Liver (tissue), 9 donors: ENCODE results near the gene ELP5. TPM values are rescaled to one million over a fixed set of nuclear protein-coding genes. Genes with fewer than 3 reads are reported as not detected.

ENCODE experiments used
- DNase-seq: peaks from one replicate; pipeline ENCODE4 v3.0.0-alpha.2; 2017; ENCODE audit warnings: low spot score
- H3K27ac ChIP-seq, 2 donors: one replicate each; pipeline ENCODE4 v1.7.0; 2013; ENCODE audit warnings: inconsistent platforms in 2 of 2, low read length in 2 of 2, control low read depth in 1 of 2, low read depth in 1 of 2, mild to moderate bottlenecking in 1 of 2
- H3K27me3 ChIP-seq, 4 donors: one replicate each; pipeline versions ENCODE4 v1.6.1 to v1.7.0; 2013; ENCODE audit warnings: low read length in 3 of 4, inconsistent platforms in 1 of 4, mild to moderate bottlenecking in 1 of 4, moderate library complexity in 1 of 4; ENCODE audit not compliant: control insufficient read depth in 4 of 4, insufficient read depth in 4 of 4
- H3K36me3 ChIP-seq, 4 donors: one replicate each; pipeline versions ENCODE4 v1.6.1 to v1.7.0; 2013; ENCODE audit warnings: low read length in 3 of 4, mild to moderate bottlenecking in 3 of 4, low read depth in 1 of 4, moderate library complexity in 1 of 4; ENCODE audit not compliant: control insufficient read depth in 4 of 4, insufficient read depth in 3 of 4
- H3K4me1 ChIP-seq, 4 donors: one replicate each; pipeline versions ENCODE4 v1.6.1 to v1.7.0; 2013; ENCODE audit warnings: low read length in 3 of 4, mild to moderate bottlenecking in 3 of 4, moderate library complexity in 1 of 4; ENCODE audit not compliant: control insufficient read depth in 4 of 4, insufficient read depth in 4 of 4
- H3K4me3 ChIP-seq, 3 donors: one replicate each; pipeline versions ENCODE4 v1.6.1 to v1.7.0; 2013; ENCODE audit warnings: low read length in 3 of 3, control low read depth in 1 of 3, low read depth in 1 of 3, mild to moderate bottlenecking in 1 of 3
- H3K9ac ChIP-seq, 2 donors: one replicate each; pipeline ENCODE4 v1.7.0; 2013; ENCODE audit warnings: low read length in 2 of 2, mild to moderate bottlenecking in 2 of 2, moderate library complexity in 2 of 2, control low read depth in 1 of 2, low read depth in 1 of 2
- H3K9me3 ChIP-seq, 4 donors: one replicate each; pipeline versions ENCODE4 v1.6.1 to v1.7.0; 2013; ENCODE audit warnings: low read length in 3 of 4; ENCODE audit not compliant: control insufficient read depth in 4 of 4
- CTCF ChIP-seq: fragments of 150-350 bp; IDR thresholded peaks from 2 replicates; pipeline ENCODE4 v1.5.1; 2017; ENCODE audit warnings: improper control_type of control experiment, low read depth, low read length; ENCODE audit not compliant: missing input control
- FOXA1 ChIP-seq: IDR thresholded peaks from 2 replicates; pipeline ENCODE4 v1.6.1; 2016; ENCODE audit warnings: antibody characterized with exemption
- FOXA2 ChIP-seq: IDR thresholded peaks from 2 replicates; pipeline ENCODE4 v1.6.1; 2016; ENCODE audit warnings: antibody characterized with exemption
- GABPA ChIP-seq, 2 donors: IDR thresholded peaks in 1 of 2; conservative IDR thresholded peaks in 1 of 2; 2 replicates each; pipeline ENCODE4 v1.6.1; 2016; ENCODE audit warnings: antibody characterized with exemption in 2 of 2, mild to moderate bottlenecking in 1 of 2, moderate library complexity in 1 of 2
- HNF4A ChIP-seq, 2 donors: conservative IDR thresholded peaks; 2 replicates each; pipeline ENCODE4 v1.6.1; 2016; ENCODE audit warnings: antibody characterized with exemption in 2 of 2, mild to moderate bottlenecking in 2 of 2
- JUND ChIP-seq, 2 donors: IDR thresholded peaks; 2 replicates each; pipeline ENCODE4 v1.6.1; 2016; ENCODE audit warnings: antibody characterized with exemption in 2 of 2
- RAD21 ChIP-seq, 2 donors: IDR thresholded peaks; 2 replicates each; pipeline ENCODE4 v1.6.1; 2016; ENCODE audit warnings: antibody characterized with exemption in 2 of 2, mild to moderate bottlenecking in 2 of 2
- RXRA ChIP-seq, 2 donors: IDR thresholded peaks; 2 replicates each; pipeline ENCODE4 v1.6.1; 2017 to 2018; ENCODE audit warnings: antibody characterized with exemption in 2 of 2, mild to moderate bottlenecking in 1 of 2
- SP1 ChIP-seq: IDR thresholded peaks from 2 replicates; pipeline ENCODE4 v1.6.1; 2018; ENCODE audit warnings: antibody characterized with exemption, mild to moderate bottlenecking
- TAF1 ChIP-seq: conservative IDR thresholded peaks from 2 replicates; pipeline ENCODE4 v1.6.1; 2016; ENCODE audit warnings: antibody characterized with exemption, mild to moderate bottlenecking
- WGBS: extraction: QIAGEN DNeasy Blood & Tissue Kit; methylation state at CpG from one replicate; pipeline ENCODE4 v1.1.7; 2013; 5-methylcytosine and 5-hydroxymethylcytosine counted together
- polyA plus RNA-seq, 2 donors: library from polyadenylated mRNA; stranded (reverse) in 1 of 2; unstranded in 1 of 2; fragments of 200-250 nt in 1 of 2; fragments of >200 nt in 1 of 2; fragmentation: Nextera tagmentation in 1 of 2; extraction: Ambion mirVana in 1 of 2; gene quantifications; one replicate each; pipeline versions ENCODE4 v1.2.1 to v1.2.3, GENCODE V29; 2013 to 2015
- total RNA-seq, 2 donors: library from RNA; depleted of rRNA; stranded (reverse); fragments of >200 nt; gene quantifications; one replicate each; pipeline ENCODE4 v1.2.3, GENCODE V29; 2014
- TF ChIP-seq, protein P1 (sequence below): IDR thresholded peaks from 2 replicates; pipeline ENCODE4 v1.6.1; 2016; ENCODE audit warnings: antibody characterized with exemption
- TF ChIP-seq, protein P2 (sequence below): IDR thresholded peaks from 2 replicates; pipeline ENCODE4 v1.6.1; 2016; ENCODE audit warnings: antibody characterized with exemption, mild to moderate bottlenecking
- donor health status: healthy.
- donor health status: healthy.
- donor health status: healthy.
- donor health status: healthy.
- donor health status: healthy.

ELP5 gene
- total and polyA plus RNA-seq, 4 donors: 19.3 to 38.4 (median 26.6) TPM

GRCh38 chr17:7293159-7293558, 41.1 kb downstream of the ELP5 start:
- H3K27me3 ChIP-seq: no peaks in the 10 kb centered on the region
- WGBS: 86% methylated on average over 11 of the region's 11 CpGs
- no peaks in the 10 kb centered on the region for H3K9me3 ChIP-seq
- no peak overlapping the region for H3K4me3 ChIP-seq
- TF ChIP-seq, protein P1, sequence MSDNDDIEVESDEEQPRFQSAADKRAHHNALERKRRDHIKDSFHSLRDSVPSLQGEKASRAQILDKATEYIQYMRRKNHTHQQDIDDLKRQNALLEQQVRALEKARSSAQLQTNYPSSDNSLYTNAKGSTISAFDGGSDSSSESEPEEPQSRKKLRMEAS: no peak
- TF ChIP-seq FOXA2: no peak
- no peak for TF ChIP-seq SP1
- no peak for TF ChIP-seq TAF1
- no peak for TF ChIP-seq HNF4A (conservative IDR thresholded peaks at IDR 0.05)
- no peak for TF ChIP-seq JUND (IDR thresholded peaks at IDR 0.05)
- TF ChIP-seq, protein P2, sequence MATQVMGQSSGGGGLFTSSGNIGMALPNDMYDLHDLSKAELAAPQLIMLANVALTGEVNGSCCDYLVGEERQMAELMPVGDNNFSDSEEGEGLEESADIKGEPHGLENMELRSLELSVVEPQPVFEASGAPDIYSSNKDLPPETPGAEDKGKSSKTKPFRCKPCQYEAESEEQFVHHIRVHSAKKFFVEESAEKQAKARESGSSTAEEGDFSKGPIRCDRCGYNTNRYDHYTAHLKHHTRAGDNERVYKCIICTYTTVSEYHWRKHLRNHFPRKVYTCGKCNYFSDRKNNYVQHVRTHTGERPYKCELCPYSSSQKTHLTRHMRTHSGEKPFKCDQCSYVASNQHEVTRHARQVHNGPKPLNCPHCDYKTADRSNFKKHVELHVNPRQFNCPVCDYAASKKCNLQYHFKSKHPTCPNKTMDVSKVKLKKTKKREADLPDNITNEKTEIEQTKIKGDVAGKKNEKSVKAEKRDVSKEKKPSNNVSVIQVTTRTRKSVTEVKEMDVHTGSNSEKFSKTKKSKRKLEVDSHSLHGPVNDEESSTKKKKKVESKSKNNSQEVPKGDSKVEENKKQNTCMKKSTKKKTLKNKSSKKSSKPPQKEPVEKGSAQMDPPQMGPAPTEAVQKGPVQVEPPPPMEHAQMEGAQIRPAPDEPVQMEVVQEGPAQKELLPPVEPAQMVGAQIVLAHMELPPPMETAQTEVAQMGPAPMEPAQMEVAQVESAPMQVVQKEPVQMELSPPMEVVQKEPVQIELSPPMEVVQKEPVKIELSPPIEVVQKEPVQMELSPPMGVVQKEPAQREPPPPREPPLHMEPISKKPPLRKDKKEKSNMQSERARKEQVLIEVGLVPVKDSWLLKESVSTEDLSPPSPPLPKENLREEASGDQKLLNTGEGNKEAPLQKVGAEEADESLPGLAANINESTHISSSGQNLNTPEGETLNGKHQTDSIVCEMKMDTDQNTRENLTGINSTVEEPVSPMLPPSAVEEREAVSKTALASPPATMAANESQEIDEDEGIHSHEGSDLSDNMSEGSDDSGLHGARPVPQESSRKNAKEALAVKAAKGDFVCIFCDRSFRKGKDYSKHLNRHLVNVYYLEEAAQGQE: no peak
- TF ChIP-seq CTCF: no peak
- no peak for TF ChIP-seq RAD21 (IDR thresholded peaks at IDR 0.05)
- no peak for TF ChIP-seq GABPA (IDR thresholded peaks at IDR 0.05 in 1 of 2, conservative IDR thresholded peaks at IDR 0.05 in 1 of 2)
- no peak for TF ChIP-seq FOXA1
- no peak for TF ChIP-seq RXRA (IDR thresholded peaks at IDR 0.05)
- no peak overlapping the region for H3K9ac ChIP-seq
- no peak overlapping the region for H3K27ac ChIP-seq
- no peaks in the 10 kb centered on the region for H3K36me3 ChIP-seq
- no peak for DNase-seq
- H3K4me1 ChIP-seq: peaks cover 11 to 28% (median 17%) of the 10 kb centered on the region in 4 donors

GRCh38 chr17:7293816-7294613, 42.0 kb downstream of the ELP5 start:
- Histone ChIP-seq H3K4me3 (peak overlapping the region in 1 of 3 donors; percentile 25), H3K27me3 (no peaks in the 10 kb centered on the region), H3K4me1 (peaks cover 11 to 28% (median 17%) of the 10 kb centered on the region in 4 donors), H3K36me3 (no peaks in the 10 kb centered on the region), H3K9me3 (no peaks in the 10 kb centered on the region), H3K27ac (no peak overlapping the region), H3K9ac (no peak overlapping the region)
- peak; percentile 46 for DNase-seq
- TF ChIP-seq RXRA (IDR thresholded peaks at IDR 0.05) (peak; percentile 8 to 45), FOXA2 (no peak)
- TF ChIP-seq, protein P2: no peak
- 16% methylated on average over 75 of the region's 75 CpGs for WGBS
